Bronchial epithelial cell (primary cell): ENCODE measurements around the gene ATP9A. TPM values are rescaled to one million over a fixed set of nuclear protein-coding genes. Genes with fewer than 3 reads are reported as not detected.
"Not testable (repeated sequence)": the region's sequence is repeated elsewhere in the genome, so short reads cannot be mapped to it uniquely, and the experiment has no call there.

ENCODE experiments used
- DNase-seq: peaks from one replicate; pipeline ENCODE4 v3.0.0-alpha.2; 2010; ENCODE audit warnings: low read depth
- FAIRE-seq: peaks from 2 replicates; lab custom pipeline; 2011; peaks lifted over from hg19 to GRCh38; lab: Jason Lieb, UNC
- H3K27me3 ChIP-seq: 2 replicates; pipeline ENCODE4 v1.5.1; 2011; ENCODE audit warnings: low read length; ENCODE audit not compliant: control insufficient read depth, insufficient read depth
- H3K36me3 ChIP-seq: 2 replicates; pipeline ENCODE4 v1.5.1; 2011; ENCODE audit warnings: low read length; ENCODE audit not compliant: control insufficient read depth, insufficient read depth
- H3K4me3 ChIP-seq: 2 replicates; pipeline ENCODE4 v1.5.1; 2011; ENCODE audit warnings: mild to moderate bottlenecking, low read depth, low read length, control low read depth
- total RNA-seq: library from RNA; depleted of rRNA; stranded (reverse); fragments of >200 nt; gene quantifications from 2 replicates; pipeline ENCODE4 v1.2.1, GENCODE V29; 2014
- TF ChIP-seq, protein P1 (sequence below): IDR thresholded peaks from 2 replicates; pipeline ENCODE4 v1.5.1; 2011; ENCODE audit warnings: mild to moderate bottlenecking, moderate library complexity, low read length, control low read depth, inconsistent platforms; ENCODE audit not compliant: insufficient read depth, severe bottlenecking

ATP9A gene
- total RNA-seq, 1 donor from 2014 or later, result 26.3 TPM

DNA sequence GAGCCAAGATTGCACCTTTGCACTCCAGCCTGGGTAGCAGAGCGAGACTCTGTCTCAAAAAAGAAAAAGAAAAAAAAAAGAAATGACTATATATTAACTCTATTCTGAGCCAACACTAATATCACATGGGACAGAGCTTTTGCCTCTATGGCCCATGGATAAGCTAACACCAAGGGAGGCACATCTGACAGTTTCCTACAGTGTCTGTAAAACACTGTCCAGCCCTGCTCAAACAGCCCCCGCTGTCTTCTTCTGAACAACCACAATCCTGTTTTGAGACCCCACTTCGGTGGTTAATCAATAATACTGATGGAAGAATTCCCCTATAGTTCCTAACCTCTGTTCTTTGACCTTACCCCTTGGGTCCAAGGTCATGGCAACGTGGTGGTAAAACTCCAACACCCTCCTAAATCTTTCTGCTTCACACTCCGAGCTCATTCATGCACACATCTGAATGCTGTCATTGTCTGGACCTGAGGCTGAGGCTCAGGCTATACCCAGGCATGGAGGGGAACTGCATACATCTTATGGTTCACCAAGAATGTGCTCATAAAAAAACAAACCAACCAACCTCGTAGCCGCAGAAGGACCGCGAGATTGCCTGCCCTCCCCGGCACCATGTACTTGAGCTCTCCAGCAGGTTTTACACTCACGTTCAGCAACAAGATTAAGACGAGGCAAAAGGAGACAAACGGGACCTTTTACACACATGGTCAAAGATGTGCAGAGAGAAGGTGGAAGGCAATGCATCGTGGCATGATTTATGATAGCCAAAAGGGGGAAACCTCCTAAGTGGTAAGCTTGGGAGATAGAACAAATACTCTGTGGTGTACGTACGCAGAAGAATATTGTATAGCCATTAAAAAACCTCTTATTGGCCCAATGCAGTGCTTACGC lies 120.3 kb downstream of the ATP9A start:
- no peaks in the 10 kb centered on the region for H3K27me3 ChIP-seq
- H3K36me3 ChIP-seq, result peaks cover 1% of the 10 kb centered on the region
- FAIRE-seq, result no peak
- TF ChIP-seq, protein P1, sequence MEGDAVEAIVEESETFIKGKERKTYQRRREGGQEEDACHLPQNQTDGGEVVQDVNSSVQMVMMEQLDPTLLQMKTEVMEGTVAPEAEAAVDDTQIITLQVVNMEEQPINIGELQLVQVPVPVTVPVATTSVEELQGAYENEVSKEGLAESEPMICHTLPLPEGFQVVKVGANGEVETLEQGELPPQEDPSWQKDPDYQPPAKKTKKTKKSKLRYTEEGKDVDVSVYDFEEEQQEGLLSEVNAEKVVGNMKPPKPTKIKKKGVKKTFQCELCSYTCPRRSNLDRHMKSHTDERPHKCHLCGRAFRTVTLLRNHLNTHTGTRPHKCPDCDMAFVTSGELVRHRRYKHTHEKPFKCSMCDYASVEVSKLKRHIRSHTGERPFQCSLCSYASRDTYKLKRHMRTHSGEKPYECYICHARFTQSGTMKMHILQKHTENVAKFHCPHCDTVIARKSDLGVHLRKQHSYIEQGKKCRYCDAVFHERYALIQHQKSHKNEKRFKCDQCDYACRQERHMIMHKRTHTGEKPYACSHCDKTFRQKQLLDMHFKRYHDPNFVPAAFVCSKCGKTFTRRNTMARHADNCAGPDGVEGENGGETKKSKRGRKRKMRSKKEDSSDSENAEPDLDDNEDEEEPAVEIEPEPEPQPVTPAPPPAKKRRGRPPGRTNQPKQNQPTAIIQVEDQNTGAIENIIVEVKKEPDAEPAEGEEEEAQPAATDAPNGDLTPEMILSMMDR, result no peak
- H3K4me3 ChIP-seq, result no peak overlapping the region
- no peak for DNase-seq

DNA sequence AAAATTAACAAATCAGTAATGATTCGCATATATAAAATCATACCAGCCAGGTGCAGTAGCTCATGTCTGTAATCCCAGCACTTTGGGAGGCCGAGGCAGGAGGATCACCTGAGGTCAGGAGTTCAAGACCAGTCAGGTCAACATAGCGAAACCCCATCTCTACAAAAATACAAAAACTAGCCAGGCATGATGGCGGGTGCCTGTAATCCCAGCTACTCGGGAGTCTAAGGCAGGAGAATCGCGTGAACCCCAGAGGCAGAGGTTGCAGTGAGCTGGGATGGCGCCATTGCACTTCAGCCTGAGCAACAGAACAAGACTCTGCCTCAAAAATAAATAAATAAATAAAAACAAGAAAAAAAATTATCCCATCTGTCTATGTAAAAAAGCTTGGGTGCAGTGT lies 124.4 kb downstream of the ATP9A start:
- not testable (repeated sequence) for H3K27me3 ChIP-seq, H3K36me3 ChIP-seq, DNase-seq, H3K4me3 ChIP-seq, FAIRE-seq

DNA sequence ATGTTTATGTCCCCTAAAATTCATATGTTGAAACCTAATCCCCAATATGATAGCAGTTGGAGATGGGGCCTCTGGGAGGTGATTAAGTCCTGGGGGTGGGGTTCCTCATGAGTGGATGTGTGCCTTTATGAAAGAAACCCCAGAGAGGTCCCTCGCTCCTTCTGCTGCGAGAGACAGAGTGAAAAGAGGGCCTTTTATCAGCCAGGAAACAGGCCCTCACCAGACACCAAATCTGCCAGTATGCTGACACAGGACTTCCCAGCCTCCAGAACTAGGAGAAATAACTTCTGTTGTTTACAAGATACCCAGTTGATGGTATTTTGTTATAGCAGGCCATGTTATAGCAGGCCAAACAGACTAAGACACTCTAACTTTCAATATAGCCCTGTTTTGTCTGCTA lies 124.8 kb downstream of the ATP9A start:
- FAIRE-seq, result no peak
- no peaks in the 10 kb centered on the region for H3K36me3 ChIP-seq
- TF ChIP-seq, protein P1, result no peak
- no peaks in the 10 kb centered on the region for H3K27me3 ChIP-seq
- no peak for DNase-seq
- H3K4me3 ChIP-seq, result no peak overlapping the region

DNA sequence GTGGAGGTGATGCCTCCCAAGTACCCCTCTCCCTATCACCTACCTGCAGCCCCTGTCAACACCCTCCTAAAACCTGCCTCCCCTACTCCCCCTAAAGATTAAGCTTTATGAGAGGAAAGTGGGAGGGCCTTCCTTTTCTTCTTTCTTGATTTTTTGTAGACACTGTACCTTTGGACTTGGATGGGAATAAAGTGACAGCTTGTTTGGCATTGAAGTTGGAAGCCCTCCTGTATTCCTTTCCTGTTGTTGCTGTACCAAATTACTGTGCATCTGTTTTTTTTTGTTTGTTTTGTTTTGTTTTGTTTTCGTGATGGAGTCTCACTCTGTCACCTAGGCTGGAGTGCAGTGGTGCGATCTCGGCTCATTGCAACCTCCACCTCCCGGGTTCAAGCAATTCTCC lies 126.3 kb downstream of the ATP9A start:
- TF ChIP-seq, protein P1, result no peak
- H3K36me3 ChIP-seq, result no peaks in the 10 kb centered on the region
- no peaks in the 10 kb centered on the region for H3K27me3 ChIP-seq
- FAIRE-seq (no peak), DNase-seq (no peak)
- no peak overlapping the region for H3K4me3 ChIP-seq

DNA sequence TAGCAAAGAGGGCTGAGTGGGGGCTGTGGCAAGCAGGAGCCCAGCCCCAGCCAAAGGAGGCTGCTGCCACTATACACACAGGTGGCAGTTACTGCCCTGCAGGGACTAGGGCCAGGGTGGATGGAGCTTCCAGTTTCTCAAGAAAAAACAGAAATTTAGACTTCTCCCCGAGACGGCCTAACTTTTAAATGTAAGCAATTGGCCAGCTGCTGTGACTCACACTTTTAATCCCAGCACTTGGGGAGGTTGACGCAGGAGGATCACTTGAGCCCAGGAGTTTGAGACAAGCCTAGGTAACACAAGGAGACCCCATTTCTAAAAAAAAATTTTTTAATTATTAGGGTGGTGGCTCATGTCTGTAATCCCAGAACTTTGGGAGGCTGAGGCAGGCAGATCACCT lies 127.4 kb downstream of the ATP9A start:
- DNase-seq (no peak), FAIRE-seq (no peak)
- Histone ChIP-seq H3K4me3 (no peak overlapping the region), H3K36me3 (no peaks in the 10 kb centered on the region), H3K27me3 (no peaks in the 10 kb centered on the region)
- TF ChIP-seq, protein P1, result no peak

DNA sequence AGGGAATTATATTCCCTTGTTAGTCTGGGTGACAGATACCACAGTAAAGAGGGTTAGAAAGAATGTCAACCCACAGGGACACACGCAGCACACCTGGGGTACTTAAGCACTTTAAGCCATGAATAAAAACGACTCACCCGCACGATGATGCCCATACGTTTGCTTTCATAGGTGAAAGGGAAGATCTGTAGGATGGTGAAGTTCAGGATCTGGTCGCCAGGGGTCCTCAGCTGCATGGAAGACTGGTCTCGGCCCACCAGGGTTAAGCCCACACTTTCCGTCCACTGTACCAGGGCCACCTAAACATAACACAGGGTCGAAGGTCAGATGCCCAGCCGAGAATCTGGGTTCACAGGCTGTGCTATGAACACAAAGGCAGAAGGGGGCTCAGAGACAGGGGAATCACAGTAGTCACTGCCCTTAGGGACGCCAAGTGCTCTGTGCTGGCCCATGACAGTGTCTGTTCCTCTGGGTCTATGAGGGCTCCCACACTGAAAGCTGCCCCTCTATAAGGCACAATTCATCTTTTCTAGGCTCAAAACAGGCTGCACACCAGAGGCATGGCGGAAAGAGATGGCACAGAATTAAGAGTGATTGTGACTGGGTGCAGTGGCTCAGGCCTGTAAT lies 128.9 kb downstream of the ATP9A start:
- no peak for FAIRE-seq
- no peaks in the 10 kb centered on the region for H3K27me3 ChIP-seq
- TF ChIP-seq, protein P1, result peak; percentile 91
- no peaks in the 10 kb centered on the region for H3K36me3 ChIP-seq
- H3K4me3 ChIP-seq, result no peak overlapping the region
- DNase-seq, result peak; percentile 54
